Body of pancreas (tissue), 4 donors: ENCODE measurements around the gene ZNF653.

Source experiments
- CTCF ChIP-seq, 7 experiments: fragments of 450-650 bp in 4 of 7; fragments of 200-600 bp in 3 of 7; sonication (generic) in 3 of 7; IDR thresholded peaks; one replicate each; pipeline ENCODE4 v1.5.1; 2016 to 2019; ENCODE audit warnings: antibody characterized with exemption in 7 of 7
- POLR2A ChIP-seq, 3 donors: fragments of 450-650 bp; IDR thresholded peaks; one replicate each; pipeline ENCODE4 v1.6.1; 2016; ENCODE audit warnings: antibody characterized with exemption in 3 of 3, mild to moderate bottlenecking in 2 of 3

DNA sequence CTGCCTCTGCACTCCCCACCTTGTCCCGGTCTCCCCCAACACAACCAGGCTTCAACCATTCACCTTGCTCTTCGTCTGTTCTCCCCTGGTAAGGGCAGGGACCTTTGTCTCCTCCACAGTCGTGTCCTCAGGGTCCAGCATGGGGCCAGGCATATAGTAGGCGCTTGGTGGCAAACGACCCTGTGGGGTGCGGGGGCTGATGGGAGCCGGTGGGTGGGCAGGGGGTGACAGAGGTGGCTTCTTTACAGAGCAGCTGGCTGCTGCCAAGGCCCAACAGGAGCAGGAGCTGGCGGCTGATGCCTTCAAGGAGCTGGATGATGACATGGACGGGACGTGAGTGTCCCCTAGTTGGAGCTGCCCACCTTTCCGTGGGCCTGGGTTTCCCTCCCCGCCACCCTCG is 60.5 kb downstream of the ZNF653 start:
- TF ChIP-seq POLR2A (IDR thresholded peaks at IDR 0.05), result no peak
- no peak for TF ChIP-seq CTCF (IDR thresholded peaks at IDR 0.05)
